HEK293T (cell line): ENCODE results near the gene C1orf198.

Source experiments
- CTCF ChIA-PET: fragments of 350-600 bp; formaldehyde crosslinking; extraction: SDS; loops from one replicate; lab custom pipeline; 2021; ENCODE audit warnings: antibody characterized with exemption, inconsistent platforms; lab: Yijun Ruan, JAX
- POLR2A ChIA-PET: fragments of 350-600 bp; formaldehyde crosslinking; extraction: SDS; loops from one replicate; lab custom pipeline; 2020; ENCODE audit warnings: antibody characterized with exemption, inconsistent platforms; lab: Yijun Ruan, JAX
- DNase-seq: peaks from one replicate; pipeline ENCODE4 v3.0.0; 2012; ENCODE audit warnings: mixed read lengths; ENCODE audit errors: extremely low spot score
- ARNT ChIP-seq: fragments of 450-650 bp; IDR thresholded peaks from 2 replicates; pipeline ENCODE4 v1.6.1; 2017; ENCODE audit warnings: mild to moderate bottlenecking
- BHLHE40 ChIP-seq: fragments of 450-650 bp; IDR thresholded peaks from 2 replicates; pipeline ENCODE4 v1.6.1; 2016; ENCODE audit warnings: mild to moderate bottlenecking, moderate library complexity, borderline replicate concordance
- CTBP1 ChIP-seq: fragments of 450-650 bp; IDR thresholded peaks from 2 replicates; pipeline ENCODE4 v1.6.1; 2016; ENCODE audit warnings: borderline replicate concordance
- ELF4 ChIP-seq: fragments of 450-650 bp; IDR thresholded peaks from 2 replicates; pipeline ENCODE4 v1.6.1; 2017; ENCODE audit warnings: antibody characterized with exemption
- FOXA1 ChIP-seq: fragments of 450-650 bp; IDR thresholded peaks from 2 replicates; pipeline ENCODE4 v1.6.1; 2016; ENCODE audit warnings: mild to moderate bottlenecking
- FOXK2 ChIP-seq: fragments of 450-650 bp; IDR thresholded peaks from 2 replicates; pipeline ENCODE4 v1.6.1; 2016; ENCODE audit warnings: mild to moderate bottlenecking
- FOXM1 ChIP-seq: fragments of 450-650 bp; IDR thresholded peaks from 2 replicates; pipeline ENCODE4 v1.6.1; 2017; ENCODE audit warnings: mild to moderate bottlenecking, borderline replicate concordance
- HDGF ChIP-seq: fragments of 450-650 bp; IDR thresholded peaks from 2 replicates; pipeline ENCODE4 v1.6.1; 2017; ENCODE audit warnings: antibody characterized with exemption, borderline replicate concordance
- L3MBTL2 ChIP-seq: fragments of 450-650 bp; conservative IDR thresholded peaks from 2 replicates; pipeline ENCODE4 v1.6.1; 2016; ENCODE audit warnings: mild to moderate bottlenecking
- LEF1 ChIP-seq: fragments of 450-650 bp; IDR thresholded peaks from 2 replicates; pipeline ENCODE4 v1.6.1; 2017; ENCODE audit warnings: mild to moderate bottlenecking, borderline replicate concordance
- NFRKB ChIP-seq: fragments of 450-650 bp; IDR thresholded peaks from 2 replicates; pipeline ENCODE4 v1.6.1; 2016; ENCODE audit warnings: mild to moderate bottlenecking, moderate library complexity
- SP1 ChIP-seq: fragments of 450-650 bp; IDR thresholded peaks from 2 replicates; pipeline ENCODE4 v1.6.1; 2017
- SUZ12 ChIP-seq: fragments of 450-650 bp; IDR thresholded peaks from 2 replicates; pipeline ENCODE4 v1.6.1; 2016; ENCODE audit warnings: mild to moderate bottlenecking
- TARDBP ChIP-seq: fragments of 450-650 bp; IDR thresholded peaks from 2 replicates; pipeline ENCODE4 v1.6.1; 2016
- ZNF384 ChIP-seq: fragments of 450-650 bp; IDR thresholded peaks from 2 replicates; pipeline ENCODE4 v1.6.1; 2016
- TF ChIP-seq, protein P1 (sequence below): fragments of 450-650 bp; IDR thresholded peaks from 2 replicates; pipeline ENCODE4 v1.6.1; 2016

Gene C1orf198

DNA sequence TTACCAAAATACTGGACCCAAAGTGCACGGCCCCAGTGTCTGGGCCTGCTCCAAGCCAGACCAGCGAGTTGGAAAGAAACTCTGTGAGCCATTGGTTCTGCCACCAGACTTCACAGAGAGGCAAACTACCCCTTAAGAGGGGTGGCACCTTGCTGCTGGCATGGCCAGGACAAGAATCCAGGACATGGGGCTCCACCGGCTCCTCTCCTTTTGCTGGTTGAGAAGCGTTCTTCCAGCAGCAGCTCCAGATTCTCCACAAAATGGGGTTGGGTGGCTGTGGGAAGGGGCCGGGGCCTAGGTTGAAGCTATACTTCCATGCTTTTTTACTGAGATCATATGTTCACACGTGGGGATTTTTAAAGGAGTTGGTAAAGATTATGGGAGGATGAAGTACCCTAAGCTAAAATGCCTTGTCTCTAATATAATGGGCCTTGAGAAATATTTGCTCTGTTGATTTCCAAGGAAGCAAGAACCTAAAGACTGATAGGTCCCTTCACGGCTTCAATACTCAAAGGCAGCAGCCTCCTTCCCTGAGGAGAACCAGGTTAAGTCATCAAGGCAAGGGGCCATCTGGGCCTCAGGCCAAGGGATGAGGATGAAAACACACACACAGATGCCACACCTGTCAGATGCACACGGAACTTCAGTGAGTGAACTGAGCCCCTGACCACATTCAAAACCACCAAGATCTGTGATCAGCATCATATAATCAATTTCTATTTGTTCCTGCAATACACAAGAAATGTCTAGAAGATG lies 3.1 kb downstream of the C1orf198 start:
- no peak for DNase-seq
- ChIA-PET CTCF (no interaction called here), POLR2A (no interaction called here)
- TF ChIP-seq LEF1 (no peak), L3MBTL2 (no peak), NFRKB (no peak), FOXM1 (no peak), BHLHE40 (no peak), TARDBP (no peak), HDGF (no peak), FOXA1 (no peak), ARNT (no peak), FOXK2 (no peak), CTBP1 (no peak), ELF4 (no peak), ZNF384 (no peak), SP1 (no peak), SUZ12 (no peak)
- TF ChIP-seq, protein P1, sequence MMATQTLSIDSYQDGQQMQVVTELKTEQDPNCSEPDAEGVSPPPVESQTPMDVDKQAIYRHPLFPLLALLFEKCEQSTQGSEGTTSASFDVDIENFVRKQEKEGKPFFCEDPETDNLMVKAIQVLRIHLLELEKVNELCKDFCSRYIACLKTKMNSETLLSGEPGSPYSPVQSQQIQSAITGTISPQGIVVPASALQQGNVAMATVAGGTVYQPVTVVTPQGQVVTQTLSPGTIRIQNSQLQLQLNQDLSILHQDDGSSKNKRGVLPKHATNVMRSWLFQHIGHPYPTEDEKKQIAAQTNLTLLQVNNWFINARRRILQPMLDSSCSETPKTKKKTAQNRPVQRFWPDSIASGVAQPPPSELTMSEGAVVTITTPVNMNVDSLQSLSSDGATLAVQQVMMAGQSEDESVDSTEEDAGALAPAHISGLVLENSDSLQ, result no peak

DNA sequence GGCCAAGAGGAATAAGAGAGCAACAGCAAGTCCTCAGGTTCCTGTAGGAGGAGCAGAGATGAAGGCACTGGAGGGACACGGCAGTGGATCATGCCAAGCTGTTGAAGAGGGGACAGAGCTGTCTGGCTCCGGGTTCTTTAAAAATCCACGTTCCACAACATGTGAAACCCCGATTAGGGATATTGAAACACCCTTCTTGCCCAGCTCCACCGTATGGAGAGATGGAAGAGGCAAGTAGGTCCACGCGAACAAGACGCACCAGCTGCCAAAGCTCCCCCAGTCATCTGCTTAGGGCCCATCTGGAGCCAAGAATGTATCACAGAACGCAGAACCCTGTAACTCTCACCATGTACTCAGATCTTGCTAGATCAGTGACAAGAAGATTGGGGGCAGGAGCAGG lies 3.9 kb downstream of the C1orf198 start:
- no peak for TF ChIP-seq LEF1
- TF ChIP-seq SP1, result no peak
- no peak for TF ChIP-seq FOXA1
- TF ChIP-seq, protein P1, result no peak
- no peak for TF ChIP-seq ELF4
- no peak for TF ChIP-seq NFRKB
- no peak for TF ChIP-seq L3MBTL2
- CTCF ChIA-PET, result no interaction called here
- DNase-seq, result no peak
- POLR2A ChIA-PET, result no interaction called here

DNA sequence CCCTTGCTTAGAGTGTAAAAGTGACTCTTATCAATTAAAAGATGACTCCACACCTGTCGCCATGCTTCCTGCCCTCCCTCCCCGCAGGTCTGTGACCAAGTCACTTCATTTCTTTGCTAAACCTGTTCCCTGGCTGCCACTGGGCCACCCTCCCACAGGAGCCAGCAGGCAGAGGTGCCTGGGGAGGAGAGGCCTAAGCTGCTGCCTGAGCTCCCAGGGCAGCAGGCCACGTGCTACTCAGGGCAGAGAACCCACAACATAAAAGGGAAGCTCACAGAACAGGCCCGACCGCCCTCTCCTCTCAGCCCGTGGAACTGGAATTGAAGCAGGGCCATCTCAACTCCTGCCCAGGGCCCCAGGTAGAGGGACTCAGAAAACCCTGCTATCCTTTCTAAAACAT lies 4.9 kb downstream of the C1orf198 start:
- CTCF ChIA-PET, result no interaction called here
- TF ChIP-seq, protein P1, result no peak
- TF ChIP-seq ARNT, result no peak
- TF ChIP-seq L3MBTL2, result no peak
- no peak for TF ChIP-seq FOXM1
- no peak for TF ChIP-seq FOXA1
- TF ChIP-seq TARDBP, result no peak
- POLR2A ChIA-PET, result no interaction called here
- DNase-seq, result no peak

DNA sequence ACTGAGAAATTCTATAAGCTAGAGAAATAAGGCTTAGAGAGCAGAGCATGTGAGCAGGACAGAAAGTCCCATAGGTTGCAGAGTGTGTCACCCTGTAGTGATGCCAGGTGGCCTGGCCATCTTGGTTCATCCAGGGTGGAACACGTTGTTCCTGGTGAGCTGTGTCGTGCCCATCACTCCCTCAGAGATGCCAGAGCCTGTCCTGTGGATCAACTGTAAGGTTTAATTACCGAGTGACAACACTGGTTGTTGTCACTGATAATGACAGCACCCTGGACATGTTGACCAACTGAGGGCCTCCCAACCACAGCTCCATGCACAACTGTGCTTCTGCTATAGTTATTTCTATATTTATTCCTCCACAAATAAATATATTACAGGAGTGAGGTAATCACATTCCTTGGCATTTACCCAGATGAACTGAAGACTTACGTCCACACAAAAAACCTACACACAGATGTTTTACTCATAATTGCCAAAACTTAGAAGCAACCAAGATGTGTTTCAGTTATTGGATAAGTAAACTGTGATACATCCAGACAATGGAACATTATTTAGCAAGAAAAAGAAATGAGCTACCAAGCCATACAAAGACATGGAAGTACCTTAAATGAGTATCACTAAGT lies 6.2 kb downstream of the C1orf198 start:
- no peak for TF ChIP-seq LEF1
- no peak for TF ChIP-seq FOXM1
- no peak for TF ChIP-seq ZNF384
- TF ChIP-seq ARNT, result no peak
- TF ChIP-seq, protein P1, result no peak
- TF ChIP-seq NFRKB, result no peak
- TF ChIP-seq TARDBP, result no peak
- no peak for TF ChIP-seq FOXK2
- no peak for TF ChIP-seq ELF4
- no peak for TF ChIP-seq CTBP1
- POLR2A ChIA-PET, result no interaction called here
- no peak for DNase-seq
- CTCF ChIA-PET, result interaction anchor here (0.5 to 0.6 kb wide), 2 partner anchors 19 kb away, joined by 3 to 4 read pairs; no protein-coding TSS in a partner anchor

- POLR2A ChIA-PET, result no interaction called here
- CTCF ChIA-PET, result interaction anchor here (0.6 kb wide), 1 partner anchor 20 kb away, joined by 3 read pairs; no protein-coding TSS in a partner anchor
Measured at GRCh38 chr1:230861489-230861888, 6.8 kb downstream of the C1orf198 start.

More at GRCh38 chr1:230861489-230861888, 6.8 kb downstream of the C1orf198 start:
- no peak for DNase-seq
- no peak for TF ChIP-seq SP1
- TF ChIP-seq SUZ12, result no peak
- no peak for TF ChIP-seq ELF4
- no peak for TF ChIP-seq CTBP1
- no peak for TF ChIP-seq TARDBP
- TF ChIP-seq FOXM1, result no peak
- TF ChIP-seq LEF1, result no peak
- TF ChIP-seq ARNT, result no peak
- TF ChIP-seq BHLHE40, result no peak
- no peak for TF ChIP-seq HDGF
- no peak for TF ChIP-seq NFRKB
- no peak for TF ChIP-seq FOXK2
- no peak for TF ChIP-seq L3MBTL2
- TF ChIP-seq, protein P1, result no peak
- TF ChIP-seq FOXA1, result no peak
